ENCODE results near the gene TRUB2. TPM values are rescaled to one million over a fixed set of nuclear protein-coding genes. Genes with fewer than 3 reads are reported as not detected.

Gene TRUB2
- total and polyA plus RNA-seq, 2 donors (not counting 1 experiment from before 2014, with no cell fraction given) = 7.6 to 21.5 TPM

GRCh38 chr9:128323791-128324190 lies 1.5 kb upstream of the TRUB2 start:
- 100% methylated on average over 2 of the region's 12 CpGs for WGBS (ENCODE audit: insufficient coverage)
- H3K9ac ChIP-seq (ENCODE audit: low read length) = peak overlapping the region; percentile 73

More at GRCh38 chr9:128323791-128324190, 1.5 kb upstream of the TRUB2 start:
- POLR2A ChIA-PET = no interaction called here
- Mint-ChIP-seq H3K27ac (no peak overlapping the region), H3K4me1 (peaks cover 31% of the 10 kb centered on the region), H3K4me3 (peak overlapping the region; percentile 97), H3K27me3 (no peaks in the 10 kb centered on the region), H3K9me3 (ENCODE audit: insufficient read depth) (no peaks in the 10 kb centered on the region)
- intact Hi-C loops (cut with micrococcal nuclease) = loop anchor here (5.0 kb wide), 2 partner anchors 131 to 229 kb away; partner anchors contain the start of genes CIZ1 and SPTAN1
- Histone ChIP-seq H3K79me2 (ENCODE audit: control insufficient read depth, insufficient read depth, low read length) (peaks cover 49% of the 10 kb centered on the region), H3K4me2 (replicated peaks; ENCODE audit: low read depth, low read length, poor library complexity, severe bottlenecking) (peak overlapping the region; percentile 95), H3K36me3 (replicated peaks in 1 of 2; ENCODE audit: control extremely low read depth in 1 of 2, control insufficient read depth in 1 of 2, extremely low read depth in 1 of 2, insufficient read depth in 2 of 2, low read length in 1 of 2) (peaks cover 2 to 20% of the 10 kb centered on the region in 2 experiments), H2AFZ (ENCODE audit: insufficient read depth, low read depth, low read length, poor library complexity, severe bottlenecking) (no peak overlapping the region), H3K27ac (ENCODE audit: low read length in 2 of 2) (no peak overlapping the region), H3K4me3 (ENCODE audit: control extremely low read depth in 1 of 5, extremely low read depth in 1 of 5, insufficient read depth in 1 of 5, low read depth in 2 of 5, low read length in 4 of 5) (peak overlapping the region in 3 of 5 experiments; percentile 61 to 95 (median 92)), H3K9me3 (ENCODE audit: control extremely low read depth in 1 of 3, control insufficient read depth in 2 of 3, insufficient read depth in 1 of 3, low read length in 2 of 3) (no peaks in the 10 kb centered on the region), H3K27me3 (replicated peaks in 1 of 4; ENCODE audit: control extremely low read depth in 1 of 4, control insufficient read depth in 3 of 4, insufficient read depth in 4 of 4, low read length in 3 of 4) (no peaks in the 10 kb centered on the region), H3K4me1 (ENCODE audit: control insufficient read depth in 2 of 2, insufficient read depth in 2 of 2, low read length in 2 of 2) (peaks cover 17 to 22% of the 10 kb centered on the region in 2 donors), H4K20me1 (ENCODE audit: control insufficient read depth, insufficient read depth, low read length, poor library complexity, severe bottlenecking) (peaks cover 5% of the 10 kb centered on the region)
- ATAC-seq (ENCODE audit: low read depth) (no peak), DNase-seq (no peak)
- TF ChIP-seq CTCF (IDR thresholded peaks at IDR 0.05) (no peak), EZH2 (IDR thresholded peaks at IDR 0.05; ENCODE audit: borderline replicate concordance, insufficient read depth, low read depth, low read length, poor library complexity, severe bottlenecking) (no peak)
- CTCF ChIA-PET = interaction anchor here (0.6 to 1.1 kb wide), 3 partner anchors 18 to 47 kb away, joined by 3 read pairs; partner anchors contain the start of gene URM1

Measured in B cell (primary cell).